T-helper 1 cell treated with Interleukin-12 subunit alpha and Interleukin-12 subunit beta and Interleukin-4 antibody, amounts not matched to agents 30 μg/mL and 1 μg/mL, for 36 hours (primary cell): ENCODE data around the gene MRPL9.

Experiments
- H3K27ac Mint-ChIP-seq: one replicate; pipeline ENCODE4 v1.8.0; 2021; ENCODE audit warnings: mild to moderate bottlenecking, mixed read lengths
- H3K27me3 Mint-ChIP-seq: one replicate; pipeline ENCODE4 v1.8.0; 2021; ENCODE audit warnings: low read depth, mixed read lengths
- H3K36me3 Mint-ChIP-seq: one replicate; pipeline ENCODE4 v1.8.0; 2021; ENCODE audit warnings: low read depth, mixed read lengths
- H3K4me1 Mint-ChIP-seq: one replicate; pipeline ENCODE4 v1.8.0; 2021; ENCODE audit warnings: low read depth, mixed read lengths
- H3K4me3 Mint-ChIP-seq: one replicate; pipeline ENCODE4 v1.8.0; 2021; ENCODE audit warnings: mild to moderate bottlenecking, moderate library complexity, mixed read lengths
- H3K9me3 Mint-ChIP-seq: one replicate; pipeline ENCODE4 v1.8.0; 2021; ENCODE audit warnings: mixed read lengths

The MRPL9 gene

GRCh38 chr1:151729966-151730291 lies 33.4 kb downstream of the MRPL9 start:
- Mint-ChIP-seq H3K4me1 (peaks cover 1% of the 10 kb centered on the region), H3K27me3 (peaks cover 38% of the 10 kb centered on the region), H3K9me3 (no peaks in the 10 kb centered on the region), H3K36me3 (no peaks in the 10 kb centered on the region), H3K4me3 (no peak overlapping the region), H3K27ac (no peak overlapping the region)

- H3K4me1 Mint-ChIP-seq, result no peaks in the 10 kb centered on the region
- no peaks in the 10 kb centered on the region for H3K9me3 Mint-ChIP-seq
- peaks cover 40% of the 10 kb centered on the region for H3K27me3 Mint-ChIP-seq
- H3K27ac Mint-ChIP-seq, result no peak overlapping the region
- no peak overlapping the region for H3K4me3 Mint-ChIP-seq
- H3K36me3 Mint-ChIP-seq, result no peaks in the 10 kb centered on the region
These were observed 33.9 kb downstream of the MRPL9 start for GRCh38 chr1:151729157-151729965.

GRCh38 chr1:151728151-151729054 lies 34.9 kb downstream of the MRPL9 start:
- Mint-ChIP-seq H3K36me3 (no peaks in the 10 kb centered on the region), H3K4me3 (no peak overlapping the region), H3K4me1 (no peaks in the 10 kb centered on the region), H3K9me3 (no peaks in the 10 kb centered on the region), H3K27me3 (peaks cover 48% of the 10 kb centered on the region), H3K27ac (no peak overlapping the region)

GRCh38 chr1:151723726-151724370 lies 39.4 kb downstream of the MRPL9 start:
- Mint-ChIP-seq H3K4me1 (peaks cover 14% of the 10 kb centered on the region), H3K4me3 (no peak overlapping the region), H3K9me3 (no peaks in the 10 kb centered on the region), H3K27me3 (peaks cover 73% of the 10 kb centered on the region), H3K36me3 (no peaks in the 10 kb centered on the region), H3K27ac (no peak overlapping the region)

GRCh38 chr1:151721788-151722510 lies 41.3 kb downstream of the MRPL9 start:
- Mint-ChIP-seq H3K27ac (no peak overlapping the region), H3K4me1 (peaks cover 17% of the 10 kb centered on the region), H3K27me3 (peaks cover 83% of the 10 kb centered on the region), H3K9me3 (no peaks in the 10 kb centered on the region), H3K4me3 (peak overlapping the region; percentile 73), H3K36me3 (no peaks in the 10 kb centered on the region)

- peaks cover 80% of the 10 kb centered on the region for H3K27me3 Mint-ChIP-seq
- H3K36me3 Mint-ChIP-seq, result no peaks in the 10 kb centered on the region
- H3K4me1 Mint-ChIP-seq, result peaks cover 19% of the 10 kb centered on the region
- H3K4me3 Mint-ChIP-seq, result peak within 1 kb of the TSS; percentile 73
- no peak within 1 kb of the TSS for H3K27ac Mint-ChIP-seq
- no peaks in the 10 kb centered on the region for H3K9me3 Mint-ChIP-seq
These were observed 42.1 kb downstream of the MRPL9 start, which contains the start of gene RIIAD1 for GRCh38 chr1:151720974-151721787. Gene RIIAD1 (plus strand): TSS chr1:151721522. CDS start chr1:151721537, 15 bp downstream.

GRCh38 chr1:151720554-151720953 lies 42.7 kb downstream of the MRPL9 start:
- Mint-ChIP-seq H3K36me3 (no peaks in the 10 kb centered on the region), H3K9me3 (no peaks in the 10 kb centered on the region), H3K27ac (no peak overlapping the region), H3K27me3 (peaks cover 80% of the 10 kb centered on the region), H3K4me3 (peak overlapping the region; percentile 43), H3K4me1 (peaks cover 19% of the 10 kb centered on the region)

- peaks cover 84% of the 10 kb centered on the region for H3K27me3 Mint-ChIP-seq
- no peaks in the 10 kb centered on the region for H3K36me3 Mint-ChIP-seq
- peaks cover 19% of the 10 kb centered on the region for H3K4me1 Mint-ChIP-seq
- peak overlapping the region; percentile 36 for H3K4me3 Mint-ChIP-seq
- H3K9me3 Mint-ChIP-seq, result no peaks in the 10 kb centered on the region
- no peak overlapping the region for H3K27ac Mint-ChIP-seq
These were observed 43.2 kb downstream of the MRPL9 start for GRCh38 chr1:151720125-151720524.

GRCh38 chr1:151718666-151719065 lies 44.6 kb downstream of the MRPL9 start:
- peaks cover 19% of the 10 kb centered on the region for H3K4me1 Mint-ChIP-seq
- H3K9me3 Mint-ChIP-seq, result no peaks in the 10 kb centered on the region
- no peaks in the 10 kb centered on the region for H3K36me3 Mint-ChIP-seq
- peaks cover 81% of the 10 kb centered on the region for H3K27me3 Mint-ChIP-seq
- no peak overlapping the region for H3K27ac Mint-ChIP-seq
- H3K4me3 Mint-ChIP-seq, result no peak overlapping the region

- no peaks in the 10 kb centered on the region for H3K9me3 Mint-ChIP-seq
- no peak overlapping the region for H3K4me3 Mint-ChIP-seq
- peaks cover 78% of the 10 kb centered on the region for H3K27me3 Mint-ChIP-seq
- no peaks in the 10 kb centered on the region for H3K36me3 Mint-ChIP-seq
- no peak overlapping the region for H3K27ac Mint-ChIP-seq
- H3K4me1 Mint-ChIP-seq, result peaks cover 19% of the 10 kb centered on the region
These were observed 45.3 kb downstream of the MRPL9 start for GRCh38 chr1:151718011-151718431.

- H3K4me1 Mint-ChIP-seq, result peaks cover 19% of the 10 kb centered on the region
- H3K9me3 Mint-ChIP-seq, result no peaks in the 10 kb centered on the region
- peak within 1 kb of the TSS; percentile 18 for H3K4me3 Mint-ChIP-seq
- H3K27ac Mint-ChIP-seq, result no peak within 1 kb of the TSS
- H3K36me3 Mint-ChIP-seq, result no peaks in the 10 kb centered on the region
- H3K27me3 Mint-ChIP-seq, result peaks cover 75% of the 10 kb centered on the region
These were observed 46.3 kb downstream of the MRPL9 start, which contains the start of gene CELF3 for GRCh38 chr1:151716771-151717631. Gene CELF3 (minus strand): TSS chr1:151716803. CDS start chr1:151716020, 783 bp downstream.

GRCh38 chr1:151716405-151716762 lies 46.9 kb downstream of the MRPL9 start:
- H3K4me1 Mint-ChIP-seq, result peaks cover 17% of the 10 kb centered on the region
- no peaks in the 10 kb centered on the region for H3K36me3 Mint-ChIP-seq
- no peaks in the 10 kb centered on the region for H3K9me3 Mint-ChIP-seq
- no peak overlapping the region for H3K27ac Mint-ChIP-seq
- H3K4me3 Mint-ChIP-seq, result no peak overlapping the region
- H3K27me3 Mint-ChIP-seq, result peaks cover 70% of the 10 kb centered on the region
